H1 (cell line): ENCODE results near the gene ASB4.

Experiments
- CEBPB ChIP-seq: IDR thresholded peaks from 2 replicates; pipeline ENCODE4 v1.6.1; 2012; ENCODE audit warnings: low read depth, low read length
- CTCF ChIP-seq, 3 experiments: IDR thresholded peaks; 1 replicate in 2 of 3; 2 replicates in 1 of 3; pipeline versions ENCODE4 v1.5.1 to v1.6.1; 2011; ENCODE audit warnings: low read length in 3 of 3, mild to moderate bottlenecking in 3 of 3, inconsistent platforms in 2 of 3, low read depth in 1 of 3, moderate library complexity in 1 of 3; ENCODE audit not compliant: insufficient read depth in 1 of 3; ENCODE audit errors: control extremely low read depth in 1 of 3
- KDM5A ChIP-seq: fragments of 200-600 bp; IDR thresholded peaks from 2 replicates; pipeline ENCODE4 v1.7.1; 2012; ENCODE audit warnings: mild to moderate bottlenecking, low read length, inconsistent platforms, mixed read lengths
- NANOG ChIP-seq: IDR thresholded peaks from 2 replicates; pipeline ENCODE4 v1.6.1; 2011; ENCODE audit warnings: low read length, low read depth, mild to moderate bottlenecking, inconsistent platforms; ENCODE audit not compliant: insufficient read depth, poor library complexity, severe bottlenecking
- POLR2A ChIP-seq, 2 experiments: IDR thresholded peaks; 1 replicate in 1 of 2; 2 replicates in 1 of 2; pipeline ENCODE4 v1.6.1; 2011; ENCODE audit warnings: low read depth in 2 of 2, low read length in 2 of 2, mild to moderate bottlenecking in 2 of 2; ENCODE audit errors: control extremely low read depth in 1 of 2
- POLR2AphosphoS5 ChIP-seq: IDR thresholded peaks from 2 replicates; pipeline ENCODE4 v1.6.1; 2011; ENCODE audit warnings: low read depth, low read length

- TF ChIP-seq CTCF (IDR thresholded peaks at IDR 0.05; ENCODE audit: control extremely low read depth in 1 of 3, insufficient read depth in 1 of 3, low read depth in 1 of 3, low read length in 3 of 3), result no peak
- no peak for TF ChIP-seq POLR2A (IDR thresholded peaks at IDR 0.05; ENCODE audit: control extremely low read depth in 1 of 2, low read depth in 2 of 2, low read length in 2 of 2)
- no peak for TF ChIP-seq POLR2AphosphoS5
- TF ChIP-seq KDM5A, result no peak
- no peak for TF ChIP-seq NANOG
- no peak for TF ChIP-seq CEBPB
These were observed 15.3 kb upstream of the ASB4 start for GRCh38 chr7:95470452-95470851.
